Endothelial cell of umbilical vein (primary cell): Measurements from ENCODE around the gene COL20A1. TPM values are rescaled to one million over a fixed set of nuclear protein-coding genes. Genes with fewer than 3 reads are reported as not detected.

Source experiments
- BruUV-seq: library from RNA; stranded (reverse); fragments of 400-500 nt; replicated peaks from 2 replicates; lab custom pipeline; 2021; lab: Mats Ljungman, UMichigan
- CTCF ChIA-PET: fragments of 300-600, 350-600 bp; sonication (Branson Sonifier 250); formaldehyde crosslinking; loops from one replicate; lab custom pipeline; 2021; ENCODE audit warnings: antibody characterized with exemption, inconsistent platforms; lab: Charles Lee
- POLR2A ChIA-PET: fragments of 300-600, 350-600 bp; sonication (Branson Sonifier 250); formaldehyde crosslinking; loops from one replicate; lab custom pipeline; 2021; ENCODE audit warnings: antibody characterized with exemption, inconsistent platforms; lab: Charles Lee
- DNase-seq: peaks from one replicate; pipeline ENCODE4 v3.0.0-alpha.2; 2011; ENCODE audit warnings: low read depth, low spot score
- FAIRE-seq: peaks from 2 replicates; lab custom pipeline; 2011; peaks lifted over from hg19 to GRCh38; lab: Jason Lieb, UNC
- H2AFZ ChIP-seq: 2 replicates; pipeline ENCODE4 v1.6.0; 2012; ENCODE audit warnings: low read depth, low read length, control low read depth, inconsistent platforms
- H3K27ac ChIP-seq: 2 replicates; pipeline ENCODE4 v1.5.1; 2011; ENCODE audit warnings: low read depth, mild to moderate bottlenecking, control low read depth, low read length, moderate library complexity; ENCODE audit not compliant: insufficient read depth
- H3K27me3 ChIP-seq, 2 experiments: 2 replicates each; pipeline versions ENCODE4 v1.6.0 to v1.6.1; 2011; ENCODE audit warnings: low read length in 2 of 2, mixed read lengths in 1 of 2; ENCODE audit not compliant: control insufficient read depth in 2 of 2, insufficient read depth in 2 of 2
- H3K36me3 ChIP-seq, 2 experiments: 2 replicates in 1 of 2; 3 replicates in 1 of 2; pipeline ENCODE4 v1.5.1; 2011; ENCODE audit warnings: low read length in 2 of 2, mild to moderate bottlenecking in 1 of 2, moderate library complexity in 1 of 2; ENCODE audit not compliant: control insufficient read depth in 2 of 2, insufficient read depth in 2 of 2; ENCODE audit errors: extremely low read depth in 1 of 2
- H3K4me1 ChIP-seq: 3 replicates; pipeline ENCODE4 v1.5.1; 2011; ENCODE audit warnings: mild to moderate bottlenecking, low read length; ENCODE audit not compliant: control insufficient read depth, insufficient read depth; ENCODE audit errors: extremely low read depth
- H3K4me2 ChIP-seq: 2 replicates; pipeline ENCODE4 v1.6.1; 2011; ENCODE audit warnings: low read length, control low read depth, mixed read lengths; ENCODE audit not compliant: insufficient read depth
- H3K4me3 ChIP-seq, 3 experiments: fragments of 200-600 bp in 1 of 3; sonication (generic), shearing (Covaris generic) in 1 of 3; replicated peaks in 1 of 3; 2 replicates each; pipeline ENCODE4 v1.5.1; 2011 to 2016; ENCODE audit warnings: control low read depth in 3 of 3, low read length in 3 of 3, mild to moderate bottlenecking in 2 of 3, inconsistent platforms in 1 of 3, low read depth in 1 of 3, moderate library complexity in 1 of 3; ENCODE audit not compliant: insufficient read depth in 1 of 3
- H3K79me2 ChIP-seq: 2 replicates; pipeline ENCODE4 v1.6.0; 2012; ENCODE audit warnings: low read length, inconsistent platforms; ENCODE audit not compliant: control insufficient read depth, insufficient read depth
- H3K9ac ChIP-seq: replicated peaks from 2 replicates; pipeline ENCODE3; 2011; ENCODE audit warnings: low read length, control low read depth; ENCODE audit not compliant: insufficient read depth; ENCODE audit errors: extremely low read depth
- H3K9me1 ChIP-seq: replicated peaks from 3 replicates; pipeline ENCODE4 v1.6.0; 2011; ENCODE audit warnings: mild to moderate bottlenecking, low read length; ENCODE audit not compliant: control insufficient read depth, insufficient read depth; ENCODE audit errors: extremely low read depth
- H3K9me3 ChIP-seq: replicated peaks from 2 replicates; pipeline ENCODE4 v1.5.1; 2012; ENCODE audit warnings: low read length, inconsistent platforms; ENCODE audit not compliant: control insufficient read depth, insufficient read depth
- H4K20me1 ChIP-seq: replicated peaks from 2 replicates; pipeline ENCODE3; 2011; ENCODE audit warnings: mild to moderate bottlenecking, low read length; ENCODE audit not compliant: control insufficient read depth, insufficient read depth; ENCODE audit errors: extremely low read depth
- EZH2 ChIP-seq: IDR thresholded peaks from 2 replicates; pipeline ENCODE4 v1.6.1; 2012; ENCODE audit warnings: borderline replicate concordance, low read depth, mild to moderate bottlenecking, moderate library complexity, low read length, inconsistent platforms; ENCODE audit not compliant: severe bottlenecking
- FOS ChIP-seq: IDR thresholded peaks from 2 replicates; pipeline ENCODE4 v1.6.1; 2011; ENCODE audit warnings: mild to moderate bottlenecking, low read length, moderate library complexity, borderline replicate concordance; ENCODE audit not compliant: insufficient read depth
- GATA2 ChIP-seq: IDR thresholded peaks from 2 replicates; pipeline ENCODE4 v1.7.0; 2011; ENCODE audit warnings: low read depth, mild to moderate bottlenecking, moderate library complexity, mixed read lengths, low read length; ENCODE audit not compliant: insufficient read length, insufficient read depth
- JUN ChIP-seq: IDR thresholded peaks from 2 replicates; pipeline ENCODE4 v1.6.1; 2011; ENCODE audit warnings: borderline replicate concordance, low read depth; ENCODE audit not compliant: insufficient read length, insufficient read depth
- MYC ChIP-seq: IDR thresholded peaks from one replicate; pipeline ENCODE4 v1.6.1; 2011; ENCODE audit warnings: mild to moderate bottlenecking, low read depth, low read length
- POLR2A ChIP-seq: IDR thresholded peaks from 2 replicates; pipeline ENCODE4 v1.6.1; 2012; ENCODE audit warnings: low read depth, mild to moderate bottlenecking, control low read depth, low read length
- POLR2AphosphoS5 ChIP-seq: IDR thresholded peaks from 2 replicates; pipeline ENCODE4 v1.6.1; 2012; ENCODE audit warnings: low read depth, mild to moderate bottlenecking, control low read depth, low read length, moderate library complexity; ENCODE audit not compliant: insufficient read depth
- dilution Hi-C: fragments of 300-500 bp; cut with MboI; formaldehyde crosslinking; loops from one replicate; pipeline ENCODE4 v1.15.0; 2019; ENCODE audit warnings: low sequenced_read_pairs; ENCODE audit not compliant: extremely low pct_ligation_motif_present
- intact Hi-C: fragments of 100-400 bp; cut with micrococcal nuclease; formaldehyde crosslinking; loops from one replicate; pipeline ENCODE4 v1.10.0; 2022
- polyA plus RNA-seq, 4 experiments: library from polyadenylated mRNA; depleted of rRNA in 3 of 4; stranded (reverse) in 3 of 4; unstranded in 1 of 4; fragments of >200 nt; gene quantifications; 2 replicates each; pipeline versions ENCODE4 v1.2.1 to v1.2.3, GENCODE V29; 2011 to 2012; ENCODE audit warnings: missing spikeins in 1 of 4
- total RNA-seq: library from RNA; stranded (reverse); gene quantifications from 2 replicates; pipeline ENCODE4 v1.2.3, GENCODE V29; 2021
- TF ChIP-seq, protein P1 (sequence below): IDR thresholded peaks from 2 replicates; pipeline ENCODE4 v1.6.1; 2011; ENCODE audit not compliant: insufficient read depth, insufficient read length
- TF ChIP-seq, protein P2 (sequence below), 2 donors: IDR thresholded peaks; 1 replicate in 1 of 2; 2 replicates in 1 of 2; pipeline ENCODE4 v1.5.1; 2011; ENCODE audit warnings: low read length in 2 of 2, mild to moderate bottlenecking in 2 of 2, moderate library complexity in 2 of 2, control low read depth in 1 of 2, inconsistent platforms in 1 of 2, low read depth in 1 of 2; ENCODE audit not compliant: insufficient read depth in 1 of 2; ENCODE audit errors: extremely low read depth in 1 of 2

Gene COL20A1
- total and polyA plus RNA-seq, 2 donors (not counting 3 experiments of a cell fraction or from before 2014, with no cell fraction given) = not detected

- Histone ChIP-seq H3K27ac (no peak overlapping the region), H2AFZ (no peak overlapping the region), H3K9me1 (no peaks in the 10 kb centered on the region), H3K27me3 (peaks cover 0 to 2% of the 10 kb centered on the region in 2 experiments), H3K79me2 (no peaks in the 10 kb centered on the region), H3K9ac (no peak overlapping the region), H3K9me3 (no peaks in the 10 kb centered on the region), H4K20me1 (no peaks in the 10 kb centered on the region), H3K4me2 (no peak overlapping the region), H3K4me1 (no peaks in the 10 kb centered on the region), H3K36me3 (no peaks in the 10 kb centered on the region), H3K4me3 (no peak overlapping the region)
- no peak for TF ChIP-seq JUN
- no peak for TF ChIP-seq POLR2A
- TF ChIP-seq, protein P1, sequence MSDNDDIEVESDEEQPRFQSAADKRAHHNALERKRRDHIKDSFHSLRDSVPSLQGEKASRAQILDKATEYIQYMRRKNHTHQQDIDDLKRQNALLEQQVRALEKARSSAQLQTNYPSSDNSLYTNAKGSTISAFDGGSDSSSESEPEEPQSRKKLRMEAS = no peak
- TF ChIP-seq, protein P2, sequence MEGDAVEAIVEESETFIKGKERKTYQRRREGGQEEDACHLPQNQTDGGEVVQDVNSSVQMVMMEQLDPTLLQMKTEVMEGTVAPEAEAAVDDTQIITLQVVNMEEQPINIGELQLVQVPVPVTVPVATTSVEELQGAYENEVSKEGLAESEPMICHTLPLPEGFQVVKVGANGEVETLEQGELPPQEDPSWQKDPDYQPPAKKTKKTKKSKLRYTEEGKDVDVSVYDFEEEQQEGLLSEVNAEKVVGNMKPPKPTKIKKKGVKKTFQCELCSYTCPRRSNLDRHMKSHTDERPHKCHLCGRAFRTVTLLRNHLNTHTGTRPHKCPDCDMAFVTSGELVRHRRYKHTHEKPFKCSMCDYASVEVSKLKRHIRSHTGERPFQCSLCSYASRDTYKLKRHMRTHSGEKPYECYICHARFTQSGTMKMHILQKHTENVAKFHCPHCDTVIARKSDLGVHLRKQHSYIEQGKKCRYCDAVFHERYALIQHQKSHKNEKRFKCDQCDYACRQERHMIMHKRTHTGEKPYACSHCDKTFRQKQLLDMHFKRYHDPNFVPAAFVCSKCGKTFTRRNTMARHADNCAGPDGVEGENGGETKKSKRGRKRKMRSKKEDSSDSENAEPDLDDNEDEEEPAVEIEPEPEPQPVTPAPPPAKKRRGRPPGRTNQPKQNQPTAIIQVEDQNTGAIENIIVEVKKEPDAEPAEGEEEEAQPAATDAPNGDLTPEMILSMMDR (IDR thresholded peaks at IDR 0.05; ENCODE audit: extremely low read depth in 1 of 2, insufficient read depth in 1 of 2, low read depth in 1 of 2, low read length in 2 of 2) = no peak
- TF ChIP-seq EZH2 = no peak
- no peak for TF ChIP-seq POLR2AphosphoS5
- no peak for TF ChIP-seq GATA2
- no peak for TF ChIP-seq MYC
- no peak for TF ChIP-seq FOS
- FAIRE-seq = no peak
- BruUV-seq = no TSS peak
- intact Hi-C loops = no loop called here
- POLR2A ChIA-PET = no interaction called here
- dilution Hi-C loops = no loop called here
- CTCF ChIA-PET = no interaction called here
- no peak for DNase-seq
Measured at GRCh38 chr20:63367446-63368055, 74.6 kb downstream of the COL20A1 start.
